Activated CD4-positive, alpha-beta T cell treated with anti-CD3 and anti-CD28 coated beads, Interleukin-2, Interleukin-6, amounts not matched to agents 100 ng/mL and 50 ng/mL, durations not matched to agents 16 hours and 8 hours (primary cell): Measurements from ENCODE around the gene TTC39C.
"Not testable (repeated sequence)": the region's sequence is repeated elsewhere in the genome, so short reads cannot be mapped to it uniquely, and the experiment has no call there.

Experiments used
- DNase-seq: peaks from one replicate; pipeline ENCODE4 v3.0.0-alpha.2; 2020

The TTC39C gene

DNA sequence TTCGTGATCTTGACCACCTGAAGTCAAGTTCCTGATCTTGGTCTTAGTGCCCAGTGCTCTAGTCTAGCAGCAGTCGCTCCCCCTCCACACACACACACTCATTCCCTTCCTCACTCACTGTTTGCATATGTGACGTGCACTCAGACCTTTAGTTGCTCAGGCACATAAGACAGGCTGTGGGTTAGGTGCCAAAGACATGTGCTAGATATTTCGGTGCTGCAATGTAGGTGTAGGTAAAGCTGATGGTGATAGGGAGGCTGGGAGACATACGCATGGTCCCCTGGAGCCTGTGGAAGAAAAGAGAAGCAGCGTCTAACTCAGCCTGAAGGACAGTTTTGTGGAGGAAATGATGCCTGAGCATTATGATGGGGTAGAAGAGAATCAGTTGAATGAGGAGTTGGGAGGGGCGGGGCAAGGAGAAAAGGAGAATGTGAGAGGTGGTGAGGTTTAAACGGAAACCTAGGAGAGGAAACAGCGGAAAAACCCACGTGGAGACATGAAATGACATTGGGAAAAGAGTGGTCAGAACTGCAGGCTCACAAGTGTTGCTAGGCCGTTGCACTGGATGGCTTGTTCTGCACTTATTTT lies 3.8 kb downstream of the TTC39C start:
- DNase-seq, result peak; percentile 69

DNA sequence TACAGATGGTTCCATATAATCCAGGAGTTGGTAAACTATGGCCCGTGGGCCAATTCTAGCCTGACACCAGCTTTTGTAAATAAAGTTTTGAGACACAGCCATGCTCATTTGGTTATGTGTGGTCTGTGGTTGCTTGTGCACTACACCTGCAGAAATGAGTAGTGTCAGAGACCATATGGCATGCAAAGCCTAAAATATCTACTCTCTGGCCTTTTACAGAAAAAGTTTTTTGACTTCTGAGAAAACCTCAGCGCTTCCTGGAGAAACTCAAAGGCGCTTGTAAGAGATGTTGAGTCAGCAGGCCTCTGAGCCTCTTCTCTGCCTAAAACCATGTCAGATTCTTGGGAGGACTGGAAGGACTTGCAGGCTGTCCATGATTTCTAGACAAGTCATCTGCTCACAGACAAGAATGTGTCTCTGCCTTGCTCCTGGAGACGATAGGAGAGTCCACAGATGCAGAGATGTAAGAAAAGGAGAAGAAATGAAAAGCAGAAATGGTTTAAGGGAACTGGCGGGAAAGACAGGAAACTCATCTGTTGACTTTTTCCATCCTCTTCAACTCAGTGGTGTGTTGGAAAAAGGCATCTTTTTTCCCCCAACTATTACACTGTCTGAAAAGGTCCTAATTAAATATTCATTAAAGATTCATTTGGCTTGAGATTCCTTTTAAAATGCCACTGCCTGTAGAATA lies 5.2 kb downstream of the TTC39C start:
- peak; percentile 93 for DNase-seq

DNA sequence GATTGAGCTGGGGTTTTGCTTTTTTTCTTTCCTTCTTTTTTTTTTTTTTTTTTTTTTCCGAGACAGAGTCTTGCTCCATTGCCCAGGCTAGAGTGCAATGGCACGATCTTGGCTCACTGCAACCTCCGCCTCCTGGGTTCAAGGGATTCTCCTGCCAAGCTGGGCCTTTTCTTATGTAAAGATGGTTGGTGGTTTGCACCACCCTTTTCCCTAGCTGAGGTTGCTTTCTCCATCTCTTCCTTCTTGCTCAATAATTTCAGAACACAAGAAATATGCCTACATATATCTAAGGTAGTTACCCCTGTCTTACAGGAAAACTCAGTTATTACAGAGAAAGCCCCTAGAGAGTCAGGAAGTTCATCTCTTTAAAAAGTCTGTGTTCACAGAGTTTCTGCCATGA lies 7.0 kb downstream of the TTC39C start:
- DNase-seq, result no peak

DNA sequence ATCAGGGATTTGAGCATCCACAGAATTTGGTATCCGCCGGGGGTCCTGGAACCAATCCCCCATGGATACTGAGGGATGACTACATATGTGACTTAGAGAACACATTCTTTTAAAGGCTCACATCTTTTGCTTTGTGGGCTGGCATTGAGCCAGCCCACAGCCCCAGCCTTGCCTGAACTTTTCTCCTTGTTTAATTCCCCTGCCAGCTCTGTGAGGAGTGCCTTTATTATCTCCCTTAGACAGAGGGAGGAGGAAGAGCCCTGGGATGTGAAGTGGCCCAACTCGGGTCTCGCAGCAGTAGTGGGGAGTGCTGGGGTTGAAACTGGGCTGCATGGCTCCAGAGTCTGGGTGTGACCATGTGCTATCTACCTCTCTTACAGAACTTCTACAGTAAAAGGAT lies 7.6 kb downstream of the TTC39C start:
- no peak for DNase-seq

DNA sequence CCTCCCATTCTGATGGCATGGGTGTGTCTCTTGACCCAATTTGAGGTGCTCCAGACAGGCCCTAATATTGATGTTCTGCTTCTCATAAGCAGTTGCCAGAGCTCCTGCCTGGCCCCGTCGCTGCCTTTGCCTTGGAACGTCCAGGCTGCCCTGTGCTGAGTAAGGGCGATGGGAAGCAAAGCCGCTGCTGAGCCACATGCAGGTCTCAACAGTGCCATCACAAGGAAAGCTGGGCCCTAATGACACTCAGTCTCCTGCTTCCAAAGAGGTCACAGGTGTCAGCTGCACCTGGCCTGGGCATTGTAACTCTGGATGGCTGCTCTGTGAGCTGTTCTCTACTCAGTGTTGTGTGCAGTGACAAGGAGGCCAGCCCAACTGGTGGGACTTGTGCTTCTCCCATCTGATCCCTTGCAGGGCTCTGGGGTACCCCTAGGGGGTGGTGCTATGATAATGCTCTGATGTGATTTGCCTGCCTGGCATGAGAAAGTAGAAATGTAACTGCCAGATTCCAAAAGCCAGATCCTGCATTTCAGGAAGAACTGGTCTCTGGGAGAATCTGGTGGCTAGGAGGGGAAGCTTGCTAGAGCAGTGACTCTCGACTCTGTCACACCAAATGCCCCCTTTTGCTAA lies 8.7 kb downstream of the TTC39C start:
- no peak for DNase-seq

DNA sequence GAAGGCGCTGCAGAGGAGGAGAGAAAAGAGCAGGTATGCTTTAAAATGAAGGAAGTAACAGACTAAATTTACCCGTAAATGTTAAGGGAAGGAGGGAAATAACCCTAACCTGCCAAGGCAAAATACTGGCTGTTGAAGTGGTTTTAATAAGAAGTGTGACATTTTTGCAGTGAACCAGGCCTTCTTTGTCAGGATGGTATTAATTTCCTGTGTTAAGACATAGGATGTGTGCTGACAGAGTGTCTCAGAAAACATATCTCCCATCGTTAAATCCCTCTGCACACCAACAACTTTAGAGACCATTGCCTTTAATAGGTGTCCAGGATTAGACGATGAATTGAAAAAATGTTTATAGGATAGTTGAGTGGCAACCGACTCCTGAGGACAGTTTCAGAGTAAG lies 9.9 kb downstream of the TTC39C start:
- DNase-seq, result no peak

DNA sequence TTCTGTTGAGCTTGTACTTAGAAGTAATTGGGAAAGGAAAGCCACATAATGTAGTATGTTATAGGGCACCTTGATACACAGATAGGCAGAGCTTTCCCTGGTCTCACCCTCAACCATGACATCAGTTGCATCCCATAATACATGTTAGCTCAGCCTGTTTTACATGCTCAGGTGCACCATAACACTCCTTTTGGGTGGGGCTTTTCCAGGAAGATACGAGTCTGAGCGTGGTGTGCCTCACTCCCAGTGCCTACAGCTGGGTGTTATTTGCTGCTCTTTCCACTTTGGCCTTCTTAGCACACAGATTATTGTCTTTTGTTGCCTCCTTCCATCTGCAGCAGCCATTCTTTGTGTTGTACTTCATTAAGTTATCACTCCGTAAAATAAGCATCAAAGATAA lies 11.9 kb downstream of the TTC39C start:
- DNase-seq, result no peak

DNA sequence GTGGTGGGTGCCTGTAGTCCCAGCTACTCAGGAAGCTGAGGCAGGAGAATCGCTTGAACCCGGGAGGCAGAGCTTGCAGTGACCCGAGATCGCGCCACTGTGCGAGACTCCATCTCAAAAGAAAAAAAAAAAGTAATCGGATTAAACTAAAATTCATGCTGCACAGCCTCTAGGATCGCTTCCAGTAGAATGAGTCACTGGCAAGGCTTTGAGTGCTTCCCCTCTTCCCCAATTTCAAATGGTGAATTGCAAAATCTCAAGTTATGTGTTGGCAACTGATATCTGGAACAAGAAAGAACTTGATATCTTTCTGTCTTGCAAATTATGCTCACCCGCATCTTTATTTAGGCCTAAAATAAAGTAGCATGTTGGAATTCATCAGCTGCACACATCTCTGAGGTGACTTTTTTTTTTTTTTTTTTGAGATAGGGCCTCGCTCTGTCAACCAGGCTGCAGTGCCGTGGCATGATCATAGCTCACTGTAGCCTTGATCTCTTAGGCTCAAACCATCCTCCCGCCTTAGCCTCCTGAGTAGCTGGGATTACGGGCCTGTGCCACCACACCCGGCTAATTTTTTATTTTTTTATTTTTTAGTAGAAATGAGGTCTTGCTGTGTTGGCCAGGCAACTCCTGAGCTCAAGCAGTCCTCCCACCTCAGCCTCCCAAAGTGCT lies 12.7 kb downstream of the TTC39C start:
- no peak for DNase-seq

DNA sequence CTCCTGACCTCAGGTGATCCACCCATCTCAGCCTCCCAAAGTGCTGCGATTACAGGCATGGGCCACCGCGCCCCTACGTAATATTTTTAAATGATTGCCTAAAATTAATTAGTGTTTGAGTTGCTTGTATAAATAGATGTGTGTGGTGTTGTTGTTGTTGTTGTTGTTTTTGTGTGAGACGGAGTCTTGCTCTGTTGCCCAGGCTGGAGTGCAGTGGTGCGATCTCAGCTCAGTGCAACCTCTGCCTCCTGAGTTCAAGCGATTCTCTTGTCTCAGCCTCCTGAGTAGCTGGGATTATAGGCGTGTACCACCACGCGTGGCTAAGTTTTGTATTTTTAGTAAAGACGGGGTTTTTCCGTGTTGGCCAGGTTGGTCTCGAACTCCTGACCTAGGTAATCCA lies 14.4 kb downstream of the TTC39C start:
- DNase-seq, result not testable (repeated sequence)

DNA sequence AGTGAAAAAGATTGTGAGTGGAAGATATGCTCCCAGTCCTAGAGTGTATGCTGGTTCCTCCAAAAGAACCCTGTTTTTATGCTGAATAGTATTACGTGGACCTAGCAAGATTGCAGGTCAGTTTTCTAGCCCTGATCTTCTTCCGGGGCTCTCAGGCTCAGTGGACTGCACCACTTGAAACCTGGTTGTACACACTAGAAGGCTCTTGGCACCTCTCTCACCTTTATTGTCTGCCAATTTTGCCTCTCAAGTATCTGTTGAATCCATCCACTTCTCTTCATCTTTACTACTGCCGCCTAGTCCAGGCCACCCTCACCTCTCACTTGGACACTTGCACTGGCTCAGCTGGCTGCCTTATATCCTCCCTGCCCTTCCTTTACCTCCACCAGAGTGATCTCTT lies 16.8 kb downstream of the TTC39C start:
- DNase-seq, result no peak

DNA sequence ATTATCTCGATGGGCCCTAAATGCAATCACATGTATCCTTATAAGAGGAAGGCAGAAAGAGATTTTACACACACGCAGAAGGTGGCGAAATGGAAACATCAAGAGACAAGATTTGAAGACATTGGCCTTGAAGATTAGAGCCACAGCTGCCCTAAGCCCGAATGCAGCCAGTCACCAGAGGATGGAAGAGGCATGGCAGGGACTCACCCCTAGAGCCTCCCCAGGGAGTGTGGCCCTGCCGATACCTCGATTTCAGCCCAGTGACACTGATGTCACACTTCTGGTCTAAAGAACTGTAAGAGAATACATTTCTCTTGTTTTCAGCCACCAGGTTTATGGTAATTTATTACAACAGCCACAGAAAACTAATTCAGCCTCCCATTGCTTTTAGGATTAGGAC lies 17.4 kb downstream of the TTC39C start:
- DNase-seq, result no peak

DNA sequence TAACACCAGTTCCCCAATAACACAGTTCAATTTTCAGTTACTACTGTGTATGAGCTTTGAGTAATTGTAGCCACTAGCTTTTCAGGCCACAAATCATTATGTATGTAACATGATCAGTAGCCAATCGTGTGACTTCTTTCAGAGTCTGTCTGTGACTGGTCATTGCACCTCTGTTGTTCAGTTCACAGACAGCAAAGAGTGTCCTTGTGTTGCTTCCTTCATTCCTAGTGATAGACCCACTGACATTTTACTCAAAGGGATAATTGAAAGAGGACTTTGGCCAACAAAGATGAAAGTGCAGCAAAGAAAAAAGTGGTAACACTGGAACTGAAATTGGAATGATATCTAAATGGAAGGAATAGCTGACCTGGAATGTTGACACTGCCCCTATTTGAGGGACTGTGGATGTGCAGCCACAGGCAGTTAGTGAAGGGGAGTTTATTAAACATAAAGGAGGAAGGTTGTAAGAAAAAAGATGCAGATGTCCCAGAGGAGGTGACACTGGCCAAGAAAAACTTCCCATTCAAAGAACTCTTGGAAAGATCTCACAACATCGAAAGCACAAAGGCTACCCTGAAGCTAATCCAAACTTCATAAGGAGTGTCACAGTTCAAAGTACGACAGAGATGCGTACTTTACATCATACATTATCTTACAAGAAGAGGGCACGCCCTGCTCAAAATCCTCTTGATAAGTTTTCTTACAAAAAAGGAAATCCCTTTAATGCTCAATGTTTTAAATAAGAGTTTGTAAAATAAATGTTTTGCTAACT lies 19.3 kb downstream of the TTC39C start:
- no peak for DNase-seq

DNA sequence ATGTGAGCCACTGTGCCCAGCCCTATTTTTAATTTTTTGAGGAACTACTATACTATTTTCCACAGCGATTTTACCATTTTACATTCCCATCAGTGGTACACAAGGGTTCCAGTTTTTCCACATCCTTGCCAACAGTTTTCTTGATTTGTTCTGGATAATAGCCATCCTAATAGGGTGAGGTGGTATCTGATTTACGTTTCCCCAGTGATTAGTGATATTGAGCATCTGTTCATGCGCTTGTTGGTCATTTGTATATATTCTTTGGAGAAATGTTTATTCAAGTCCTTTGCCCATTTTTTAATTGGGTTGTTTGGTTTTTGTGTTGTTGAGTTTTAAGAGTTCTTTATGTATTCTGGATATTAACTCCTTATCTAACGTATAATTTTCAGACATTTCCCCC lies 20.8 kb downstream of the TTC39C start:
- DNase-seq, result no peak

DNA sequence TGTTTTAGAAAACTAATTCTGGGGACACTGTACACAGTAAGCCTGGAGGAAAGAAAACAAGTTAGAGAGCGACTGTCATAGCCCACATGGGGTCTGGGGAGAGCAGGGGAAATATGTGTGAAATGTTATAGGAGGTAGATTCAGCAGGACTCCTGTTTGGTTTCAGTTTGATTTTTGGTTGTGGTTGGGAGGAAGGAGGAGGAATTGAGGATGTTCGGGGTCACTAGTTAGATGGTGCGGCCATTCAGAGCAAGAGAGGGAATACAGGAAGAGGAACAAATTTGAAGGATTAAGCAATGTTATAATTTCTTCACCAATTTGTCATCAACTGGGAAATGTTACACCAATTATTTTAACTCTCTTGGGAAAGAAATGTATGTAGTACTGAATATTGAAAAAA lies 25.1 kb downstream of the TTC39C start:
- DNase-seq, result no peak

DNA sequence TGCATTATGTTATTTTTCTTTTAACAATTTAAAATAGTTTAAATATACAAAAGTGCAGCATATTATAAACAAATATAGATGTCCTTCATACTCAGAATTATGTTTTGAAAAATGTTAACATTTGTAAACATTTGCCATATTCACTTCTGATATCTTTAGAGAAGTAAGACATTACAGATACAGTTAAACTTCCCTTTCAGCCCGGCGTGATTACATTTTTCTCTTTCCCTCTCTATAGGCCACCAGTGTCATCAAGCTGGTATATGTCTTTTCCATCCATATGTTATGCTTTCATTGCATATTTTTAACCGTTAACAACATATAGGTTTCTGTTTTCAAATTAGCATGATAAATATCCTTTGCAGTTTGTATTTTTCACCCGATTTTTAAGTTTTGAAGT lies 27.1 kb downstream of the TTC39C start:
- no peak for DNase-seq

DNA sequence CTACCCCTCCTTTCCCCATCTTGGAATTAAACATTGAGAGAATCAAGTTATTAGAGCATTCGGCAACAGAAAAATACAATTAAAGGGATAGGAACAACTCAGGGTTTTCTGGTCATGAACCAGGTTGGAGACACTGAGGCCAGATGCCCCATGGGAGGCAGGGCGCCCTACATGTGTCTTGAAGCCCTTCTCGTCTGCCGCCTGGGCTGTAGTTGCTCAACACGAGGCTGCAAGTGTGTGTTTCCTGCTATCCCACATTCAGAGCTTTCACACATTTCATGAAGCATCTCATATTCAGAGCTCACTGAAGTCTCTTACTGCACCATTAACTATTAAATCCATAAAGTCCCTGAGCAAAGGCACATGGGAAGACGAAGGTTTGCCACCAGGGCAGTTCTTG lies 28.8 kb downstream of the TTC39C start:
- DNase-seq, result no peak

DNA sequence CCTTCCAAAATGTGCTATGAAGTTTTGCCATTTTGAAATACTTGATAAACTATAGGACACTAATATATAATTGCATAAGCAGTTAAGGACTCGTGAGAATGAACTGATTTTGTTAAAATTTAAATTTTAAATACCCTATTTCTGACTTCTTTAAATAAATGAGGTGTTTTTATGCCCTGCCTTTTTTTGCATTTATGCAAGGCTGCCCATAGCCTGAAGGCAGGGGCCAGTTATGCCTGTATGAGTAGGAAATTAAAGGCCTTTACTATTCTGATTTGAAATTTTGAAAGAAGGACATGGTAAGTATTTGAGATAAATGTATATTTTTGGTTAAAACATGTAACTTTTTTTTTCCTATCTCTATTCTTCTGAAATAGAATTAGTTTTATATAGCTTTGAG lies 33.7 kb downstream of the TTC39C start:
- DNase-seq, result no peak

DNA sequence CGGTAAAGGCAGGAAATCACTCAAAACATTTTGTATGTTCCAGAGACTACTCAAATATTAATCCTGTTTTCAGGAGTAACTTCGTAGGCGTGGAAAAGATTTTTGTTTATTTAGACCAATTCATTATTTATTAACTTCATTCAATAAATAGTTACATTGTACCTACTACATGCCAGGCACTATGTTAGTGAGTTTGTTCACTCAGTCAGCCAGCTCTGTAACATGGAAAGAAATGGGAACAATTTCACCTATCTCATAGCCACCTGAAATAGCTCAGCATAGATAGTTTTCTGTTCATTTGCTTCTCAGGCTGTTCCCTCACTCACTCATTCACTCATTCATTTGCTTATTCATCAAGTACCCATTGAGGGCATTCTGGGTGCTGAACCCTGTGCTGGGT lies 34.6 kb downstream of the TTC39C start:
- DNase-seq, result no peak

DNA sequence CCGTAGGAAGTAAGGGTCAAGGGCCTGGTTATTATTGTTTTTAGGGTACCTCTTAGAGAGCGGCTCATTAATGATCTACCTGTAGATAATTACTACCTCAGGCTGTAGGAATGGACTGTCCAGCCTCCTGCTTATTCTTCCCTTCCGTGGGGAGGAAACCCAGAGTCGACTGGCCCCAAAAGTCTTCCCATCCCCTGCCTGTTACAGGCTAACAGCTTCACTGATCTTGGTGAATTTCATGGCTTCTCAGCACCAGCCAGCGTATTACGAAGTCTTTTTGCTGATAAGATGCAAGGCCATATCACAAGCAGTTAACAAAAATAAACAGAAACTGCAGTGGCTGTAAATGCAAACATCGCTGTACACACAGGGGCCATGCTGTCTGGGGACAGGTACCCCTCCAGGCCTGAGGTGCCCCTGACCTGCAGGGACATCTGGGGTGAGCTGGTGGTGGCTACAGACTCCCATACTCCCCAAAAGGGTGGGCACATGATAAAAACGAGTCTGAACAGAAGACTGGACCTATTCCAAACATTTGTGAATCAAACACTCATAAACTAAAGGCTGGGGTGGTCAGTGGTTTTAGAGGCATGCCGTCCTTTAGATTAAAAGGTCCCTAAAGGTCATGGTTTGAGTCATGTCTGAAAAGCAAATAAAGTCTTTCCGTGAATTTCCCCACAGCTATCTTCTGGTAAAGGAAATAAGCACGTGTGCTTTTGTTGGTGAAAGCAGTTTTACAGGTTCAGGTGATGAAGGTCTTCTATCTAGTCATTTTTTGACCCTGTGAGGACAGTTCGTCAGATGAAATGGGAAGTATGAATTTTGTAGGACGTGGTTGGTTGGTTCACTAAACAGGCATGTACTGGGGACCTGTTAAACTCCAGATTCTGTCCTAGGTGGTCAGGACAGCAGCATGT lies 36.7 kb downstream of the TTC39C start:
- DNase-seq, result peak; percentile 53

DNA sequence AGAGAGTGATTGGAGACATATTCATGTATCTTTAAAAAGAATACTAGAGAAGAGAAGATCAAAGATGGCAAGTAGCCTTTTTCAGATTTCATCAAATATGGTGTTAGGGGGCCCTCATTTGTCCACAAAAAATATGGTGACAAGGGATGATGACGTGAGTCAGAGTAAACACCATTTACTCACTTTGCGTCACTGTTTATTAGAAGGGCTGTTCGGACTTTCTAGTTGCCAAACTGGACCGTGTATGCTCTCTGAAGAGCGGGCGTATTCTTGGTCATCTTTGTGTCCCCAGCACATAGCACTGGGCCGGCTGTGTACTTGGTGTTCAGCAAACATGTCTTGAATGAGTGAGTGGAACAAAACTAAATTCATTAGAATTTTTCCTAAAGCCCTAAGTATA lies 37.5 kb downstream of the TTC39C start:
- no peak for DNase-seq

DNA sequence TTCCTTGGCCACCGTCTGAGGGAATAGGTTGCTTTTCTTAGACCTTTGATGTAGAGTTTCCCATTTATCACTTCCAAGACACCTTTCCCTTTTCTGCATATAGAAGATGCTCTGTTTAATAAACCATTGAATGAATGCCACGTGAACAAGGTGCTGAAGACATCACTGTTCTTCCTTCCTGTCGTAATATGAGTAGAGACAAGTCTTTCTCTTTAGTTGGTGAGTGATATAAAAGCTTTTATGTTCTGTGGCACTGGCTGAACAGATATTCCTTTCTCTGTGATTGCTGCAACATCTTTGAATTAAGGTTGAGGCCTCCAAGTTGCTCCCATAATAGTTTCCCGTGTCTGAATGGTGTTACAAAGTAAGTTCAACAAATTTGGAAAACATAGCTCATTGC lies 38.7 kb downstream of the TTC39C start:
- peak; percentile 45 for DNase-seq

DNA sequence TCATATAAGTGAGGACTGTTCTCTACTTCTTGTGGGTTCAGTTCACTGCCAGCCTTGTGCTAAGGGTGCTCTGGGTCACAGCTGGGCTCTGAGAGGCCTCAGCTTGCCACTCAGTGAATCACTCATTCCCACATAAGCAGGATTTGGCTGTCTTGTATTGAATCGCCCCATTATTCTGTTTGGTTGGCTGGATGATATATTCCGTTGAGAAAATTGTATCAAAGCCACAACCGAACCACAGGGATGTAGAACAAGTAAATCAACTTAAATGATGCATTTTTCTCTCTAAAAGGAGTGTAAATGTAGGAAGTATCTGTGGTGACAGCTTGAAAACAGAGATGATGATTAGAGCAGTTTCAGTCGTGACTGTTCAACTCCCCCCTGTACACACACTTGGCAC lies 39.6 kb downstream of the TTC39C start:
- peak; percentile 61 for DNase-seq
